HG03378 (cell line): ENCODE measurements around the gene LRRC52.
"Not testable (repeated sequence)": the region's sequence is repeated elsewhere in the genome, so short reads cannot be mapped to it uniquely, and the experiment has no call there.

Source experiments
- ATAC-seq: cut with Tn5 transposase; IDR thresholded peaks from one replicate; pipeline ENCODE4 v1.9.1; 2021; ENCODE audit warnings: mild to moderate bottlenecking, moderate library complexity; ENCODE audit not compliant: unreplicated experiment

LRRC52 gene

GRCh38 chr1:165580931-165581871 is 37.4 kb downstream of the LRRC52 start:
- ATAC-seq, result no peak

- no peak for ATAC-seq
These were observed 38.1 kb downstream of the LRRC52 start for GRCh38 chr1:165581926-165582325.

GRCh38 chr1:165586398-165586797 is 42.6 kb downstream of the LRRC52 start:
- no peak for ATAC-seq

DNA sequence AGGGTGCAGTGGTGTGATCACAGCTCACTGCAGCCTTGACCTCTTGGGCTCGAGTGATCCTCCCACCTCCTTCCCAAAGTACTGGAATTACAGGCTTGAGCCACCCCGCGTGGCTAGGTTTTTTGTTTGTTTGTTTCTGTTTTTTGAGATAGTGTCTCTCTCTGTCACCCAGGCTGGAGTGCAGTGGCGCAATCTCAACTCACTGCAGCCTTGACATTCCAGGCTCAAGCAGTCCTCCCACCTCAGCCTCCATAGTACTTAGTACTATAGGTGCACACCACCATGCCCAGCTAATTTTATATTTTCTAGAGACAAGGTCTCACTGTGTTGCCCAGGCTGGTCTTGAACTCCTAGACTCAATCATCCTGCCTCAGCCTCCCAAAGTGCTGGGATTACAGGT is 47.6 kb downstream of the LRRC52 start:
- not testable (repeated sequence) for ATAC-seq

DNA sequence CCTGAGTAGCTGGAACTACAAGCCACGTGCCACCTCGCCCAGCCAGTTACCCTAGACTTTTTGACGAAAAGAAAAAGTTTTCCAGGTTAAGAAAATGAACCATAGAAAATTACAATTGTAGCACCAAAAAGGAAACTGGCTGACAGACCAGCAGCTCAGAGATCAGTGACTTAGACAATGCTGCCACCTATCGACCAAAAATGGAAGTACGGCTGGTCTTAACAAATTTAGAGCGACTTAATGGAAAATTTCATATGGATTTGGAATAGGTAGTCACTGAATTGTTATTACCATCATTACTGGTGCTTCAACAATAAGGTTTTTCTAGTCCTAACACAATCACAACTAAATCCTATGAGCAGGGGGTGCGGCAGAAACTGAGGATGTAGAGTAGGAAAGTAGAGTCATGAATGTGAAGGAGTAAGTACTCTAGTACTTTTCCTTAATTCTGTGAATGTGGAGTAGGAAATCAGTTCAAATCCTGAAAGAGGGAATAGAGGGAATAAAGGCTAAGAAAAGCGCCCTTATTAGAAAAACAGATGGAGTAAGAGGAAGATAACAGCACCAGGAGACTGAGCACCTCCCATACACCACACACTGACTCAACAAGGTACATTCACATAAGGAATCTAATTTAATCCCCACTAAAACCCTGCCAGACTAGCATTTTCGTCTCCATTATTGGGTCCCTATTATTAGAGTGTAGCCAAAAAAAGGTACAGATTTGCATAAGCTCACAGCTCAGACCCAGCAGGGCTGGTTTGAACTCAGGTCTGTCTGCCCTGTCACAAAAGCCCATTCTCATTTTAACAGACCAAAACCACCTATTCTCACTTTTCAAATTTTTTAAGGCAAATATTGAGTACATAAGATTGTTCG is 49.4 kb downstream of the LRRC52 start:
- no peak for ATAC-seq

DNA sequence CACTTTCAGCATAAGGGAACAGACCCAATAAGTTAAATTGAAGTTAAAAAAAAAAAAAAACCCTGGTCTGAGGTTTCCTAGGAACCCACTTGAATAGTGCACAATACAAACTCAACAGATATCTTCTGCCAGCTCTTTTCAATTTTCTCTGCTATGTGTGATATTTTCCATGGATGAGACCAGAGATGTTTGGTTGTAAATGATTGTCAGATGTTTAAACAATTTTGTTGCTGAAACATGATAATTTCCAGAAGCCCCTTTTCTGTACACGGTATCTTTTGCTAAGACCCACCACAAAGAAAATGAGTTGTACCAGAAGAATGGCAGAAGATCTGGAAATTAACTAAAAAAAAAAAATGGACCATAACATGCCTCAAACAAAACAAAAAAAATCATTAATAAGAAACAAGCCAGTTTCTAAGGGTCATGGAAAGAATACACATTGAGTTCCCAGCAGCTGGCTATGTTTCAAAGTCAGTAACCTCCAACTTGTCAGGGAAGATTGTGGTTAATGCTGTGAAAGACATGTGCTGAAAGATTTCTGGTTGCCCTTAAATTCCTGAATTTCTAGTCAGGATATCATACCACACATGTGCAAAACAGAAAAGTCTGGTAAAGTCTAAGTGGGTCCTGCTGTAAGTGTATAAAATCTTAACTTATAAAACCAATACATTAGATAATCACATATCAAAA is 51.6 kb downstream of the LRRC52 start:
- ATAC-seq, result no peak

- ATAC-seq, result peak; percentile 96
These were observed 54.3 kb downstream of the LRRC52 start for GRCh38 chr1:165597883-165598675.

GRCh38 chr1:165598676-165599059 is 54.9 kb downstream of the LRRC52 start:
- ATAC-seq, result no peak

GRCh38 chr1:165600793-165601192 is 57.0 kb downstream of the LRRC52 start:
- no peak for ATAC-seq

DNA sequence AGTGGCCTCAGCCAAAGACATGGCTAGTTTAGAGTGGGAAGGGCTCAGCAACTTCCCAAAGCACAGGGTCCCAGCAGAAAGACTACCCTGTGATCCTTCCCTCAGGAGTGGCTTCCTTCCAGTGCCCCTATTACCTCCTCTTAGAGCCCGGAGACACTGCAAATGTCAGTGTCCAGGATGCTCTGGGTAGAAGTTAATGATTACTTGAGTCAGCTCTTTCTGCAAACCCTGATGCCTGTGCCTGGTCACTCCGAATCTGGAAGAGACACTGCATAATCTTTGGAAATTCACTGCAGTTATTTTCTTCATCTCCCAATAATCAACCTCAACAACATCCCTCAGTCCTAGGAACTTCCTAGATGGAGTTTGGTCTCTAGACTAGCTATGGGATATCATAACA is 60.0 kb downstream of the LRRC52 start:
- ATAC-seq, result no peak

DNA sequence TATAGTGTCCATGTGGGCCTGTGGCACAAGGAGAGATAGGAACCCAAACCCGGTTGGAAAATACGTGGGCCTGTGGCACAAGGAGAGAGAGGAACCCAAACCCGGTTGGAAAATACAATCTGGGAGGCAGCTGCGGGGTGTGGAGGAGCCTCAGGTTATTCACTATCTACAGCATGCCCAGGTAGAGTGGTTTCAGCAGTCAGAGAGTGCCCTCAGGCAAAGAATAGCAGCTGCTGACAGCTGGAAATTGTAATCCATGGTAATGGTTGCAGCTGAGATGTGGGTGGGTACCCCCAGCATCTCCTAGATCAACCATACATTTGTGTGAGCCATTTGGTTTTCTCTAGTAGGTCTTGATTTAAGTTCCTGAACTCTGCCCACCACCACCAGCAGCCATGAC is 61.4 kb downstream of the LRRC52 start:
- no peak for ATAC-seq

- not testable (repeated sequence) for ATAC-seq
These were observed 62.9 kb downstream of the LRRC52 start for GRCh38 chr1:165606676-165607075.

DNA sequence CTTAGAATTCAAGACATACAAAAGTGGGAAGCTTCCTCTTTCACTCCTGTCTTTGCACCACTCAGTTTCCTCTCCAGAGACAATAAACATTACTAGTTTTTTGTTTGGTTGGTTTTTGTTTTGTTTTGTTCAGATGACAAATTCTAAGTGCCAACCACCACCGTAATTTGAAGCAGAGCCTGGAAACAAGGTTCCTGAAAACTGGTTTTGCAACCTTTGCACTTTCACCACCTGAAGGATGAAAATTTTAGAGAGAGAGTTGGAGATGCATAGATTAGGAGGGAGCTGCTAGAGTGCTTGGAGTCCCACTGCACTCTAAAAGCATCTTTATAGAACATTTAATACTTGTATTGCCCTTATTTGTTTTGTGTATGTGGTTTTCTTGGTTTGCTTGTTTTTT is 67.1 kb downstream of the LRRC52 start:
- ATAC-seq, result no peak

DNA sequence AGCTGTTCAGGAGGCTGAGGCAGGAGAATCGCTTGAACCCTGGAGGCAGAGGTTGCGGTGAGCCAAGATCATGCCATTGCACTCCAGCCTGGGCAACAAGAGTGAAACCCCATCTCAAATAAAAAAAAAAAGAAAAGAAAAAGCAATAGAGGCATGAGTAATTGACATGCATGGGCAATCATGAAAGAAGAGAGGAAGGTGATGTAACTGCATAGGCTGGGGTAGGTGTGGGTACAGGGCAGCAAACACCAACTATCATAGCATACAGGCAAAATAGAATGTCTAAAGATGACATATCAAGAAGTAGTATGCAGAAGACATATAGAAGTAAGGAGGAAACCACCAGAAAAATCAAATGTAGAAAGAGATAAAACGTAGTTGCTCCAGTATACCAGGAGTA is 68.3 kb downstream of the LRRC52 start:
- no peak for ATAC-seq
